ENCODE results near the gene GSG1L.
A peak's percentile ranks its signal among the peaks of the same experiment; 100 is the strongest.

The GSG1L gene

GRCh38 chr16:27811881-27812280 lies 251.6 kb downstream of the GSG1L start:
- no peak for DNase-seq

DNA sequence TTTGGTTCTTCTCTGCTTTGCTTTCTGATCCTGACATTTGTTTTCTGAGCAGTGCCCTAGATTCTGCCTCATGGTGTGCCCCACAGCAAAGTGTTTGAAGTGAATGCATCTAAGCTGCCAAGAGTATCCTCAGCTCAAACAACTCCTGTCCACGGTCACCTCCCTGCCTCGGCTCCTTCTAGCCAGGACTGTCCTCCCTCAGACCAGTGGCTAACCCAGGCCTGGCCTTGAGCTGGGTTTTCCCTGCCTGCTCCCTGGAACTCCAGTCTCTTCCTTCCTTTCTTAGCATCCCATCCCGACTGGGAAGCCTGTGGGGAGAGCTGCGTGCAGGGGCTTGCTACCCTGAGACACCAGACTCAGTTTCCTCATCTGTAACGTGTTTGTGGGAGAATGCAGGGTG lies 256.5 kb downstream of the GSG1L start:
- DNase-seq, result no peak

DNA sequence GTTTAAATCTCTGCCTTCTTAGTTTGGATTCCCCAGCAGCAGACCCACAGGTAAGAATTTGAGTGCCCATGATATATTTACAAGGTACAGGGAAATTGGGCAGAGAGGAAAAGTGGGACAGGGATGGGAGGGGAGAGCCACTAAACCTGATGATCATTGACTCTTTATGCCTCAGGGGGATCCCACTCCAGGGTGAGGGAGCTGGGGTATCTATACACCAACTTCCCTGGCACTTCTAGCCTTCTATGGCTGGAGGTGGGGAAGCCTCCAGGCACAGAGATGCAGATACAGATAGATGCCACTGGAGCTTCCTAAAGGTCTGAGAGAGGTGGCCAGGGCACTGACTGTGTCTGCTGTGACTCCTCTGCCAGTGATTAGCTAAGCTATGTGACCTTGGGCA lies 257.1 kb downstream of the GSG1L start:
- DNase-seq, result no peak

DNA sequence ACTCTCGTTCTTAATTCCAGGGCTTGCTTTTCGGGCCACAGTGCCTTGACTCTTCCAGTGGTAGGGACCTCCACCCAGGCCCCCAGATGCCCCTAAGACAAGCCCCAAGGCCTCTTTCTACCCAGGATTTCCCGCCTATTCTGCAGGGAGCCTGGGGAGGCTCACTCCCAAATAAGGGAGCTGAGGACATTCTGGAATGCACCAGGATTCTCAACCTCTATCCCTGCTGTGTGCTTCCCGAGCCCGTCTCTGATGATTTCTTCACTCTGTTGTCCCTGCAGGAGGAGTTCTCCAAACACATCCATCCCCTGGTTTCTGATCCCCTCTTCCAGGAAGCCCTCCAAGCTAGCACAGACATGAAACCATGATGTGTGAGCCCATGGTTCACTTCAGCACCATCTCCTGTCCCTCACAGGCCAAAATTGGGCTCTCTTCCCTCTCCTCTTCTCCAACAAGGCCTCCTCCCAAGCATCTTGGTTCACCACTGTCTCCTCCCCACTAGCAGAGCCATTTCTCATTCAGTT lies 257.6 kb downstream of the GSG1L start:
- no peak for DNase-seq

- DNase-seq, result no peak
Observed at GRCh38 chr16:27803775-27804549, 259.6 kb downstream of the GSG1L start.

GRCh38 chr16:27802664-27803439 lies 260.7 kb downstream of the GSG1L start:
- DNase-seq, result no peak

DNA sequence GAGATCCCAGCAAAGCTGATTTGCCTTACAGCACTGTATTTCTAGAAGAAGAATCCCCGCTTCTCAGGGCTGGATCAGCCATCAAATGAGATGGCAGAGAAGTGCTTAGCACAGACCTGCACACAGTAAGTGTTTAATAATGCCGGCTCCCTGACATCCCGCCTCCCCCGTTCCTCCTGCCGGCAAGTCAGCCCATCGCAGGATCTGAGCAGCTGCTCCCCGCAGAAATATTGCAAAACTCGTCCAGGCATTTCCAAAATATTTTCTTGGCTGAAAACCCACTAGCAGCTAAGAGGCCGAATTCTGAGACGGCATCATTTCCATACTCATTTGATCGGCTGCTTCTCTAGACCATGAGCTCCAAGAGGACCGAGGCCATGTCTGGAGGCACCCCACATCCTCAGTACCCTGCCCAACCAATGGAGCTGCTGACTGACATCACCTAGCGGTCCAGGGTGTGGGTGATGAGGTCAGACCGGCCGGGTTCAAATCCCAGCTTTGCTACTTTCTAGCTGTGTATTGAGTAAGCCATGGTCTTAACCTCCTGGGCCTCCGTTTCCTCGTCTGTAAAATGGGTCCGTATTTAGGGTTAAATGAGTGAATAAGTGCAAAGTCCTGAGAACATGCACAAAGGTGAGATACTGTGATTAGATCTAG lies 262.1 kb downstream of the GSG1L start:
- no peak for DNase-seq

DNA sequence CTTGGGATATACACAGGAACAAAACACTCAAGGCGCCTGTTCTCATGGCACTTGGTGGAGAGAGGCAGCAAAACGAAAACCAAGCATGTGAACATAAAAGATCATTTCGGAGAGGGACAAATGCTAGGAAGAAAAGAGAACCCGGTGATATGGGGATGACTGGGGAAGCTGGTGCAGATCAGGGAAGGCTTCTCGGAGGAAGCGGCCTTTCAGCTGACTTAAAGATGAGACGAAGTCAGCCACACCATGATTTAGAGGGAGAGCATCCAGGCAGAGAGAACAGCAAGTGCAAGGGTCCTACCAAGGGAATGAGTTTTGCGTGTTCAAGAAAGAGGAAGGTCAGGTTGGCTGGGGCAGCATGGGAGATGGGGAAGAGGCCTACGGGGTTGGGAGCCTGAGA lies 262.7 kb downstream of the GSG1L start:
- no peak for DNase-seq

GRCh38 chr16:27799896-27800295 lies 263.6 kb downstream of the GSG1L start:
- DNase-seq, result peak in 1 of 14 donors; percentile 49

GRCh38 chr16:27798241-27798640 lies 265.3 kb downstream of the GSG1L start:
- DNase-seq, result peak in 7 of 14 donors; percentile 15 to 49 (median 27)

DNA sequence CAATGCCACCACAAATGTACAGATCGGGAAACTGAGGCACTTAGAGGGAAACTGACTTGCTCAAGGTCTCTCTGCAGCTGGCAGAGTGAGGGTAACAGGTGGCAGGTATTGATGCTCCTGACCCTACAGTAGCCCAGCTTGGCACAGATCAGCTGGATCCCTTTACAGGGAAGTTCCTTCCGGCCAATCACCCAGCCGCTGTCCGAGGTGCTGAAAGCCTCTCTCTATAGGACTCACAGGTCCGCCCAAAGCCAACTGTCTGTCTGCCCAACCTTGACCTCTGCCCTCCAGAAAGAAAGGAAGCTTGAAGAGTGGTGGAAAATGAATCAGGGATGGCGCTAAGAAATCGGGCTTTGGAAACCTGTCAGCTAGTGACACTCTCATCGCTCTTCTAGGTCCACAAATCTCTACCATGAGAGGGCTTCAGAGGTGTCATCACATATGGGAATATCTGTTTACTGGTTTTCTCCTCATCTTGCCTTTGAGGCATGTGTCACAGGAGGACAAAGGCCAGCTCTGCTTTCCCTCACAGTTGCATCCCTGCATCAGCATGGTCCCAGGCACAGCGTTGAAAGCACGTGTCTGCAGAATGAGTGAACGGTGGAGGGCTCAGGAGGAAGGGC lies 267.4 kb downstream of the GSG1L start:
- DNase-seq, result no peak

DNA sequence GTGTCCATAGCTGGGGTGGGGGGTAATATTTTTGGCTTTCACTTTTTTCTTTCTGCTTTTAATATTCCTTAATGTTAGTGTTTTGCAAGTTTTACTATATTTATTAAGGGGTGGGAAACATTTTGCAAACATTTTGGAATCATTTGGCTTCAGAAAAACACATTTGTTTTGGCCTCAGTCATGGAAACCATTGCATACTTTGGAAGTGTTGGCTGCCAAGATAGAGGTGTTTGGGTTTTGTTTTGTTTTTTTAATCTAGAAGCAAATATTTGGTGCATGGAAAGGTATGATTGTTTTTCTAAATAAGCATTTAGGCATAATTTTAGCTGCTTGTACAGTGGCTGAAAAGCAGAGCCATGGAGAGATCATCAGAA lies 270.3 kb downstream of the GSG1L start:
- DNase-seq, result no peak

DNA sequence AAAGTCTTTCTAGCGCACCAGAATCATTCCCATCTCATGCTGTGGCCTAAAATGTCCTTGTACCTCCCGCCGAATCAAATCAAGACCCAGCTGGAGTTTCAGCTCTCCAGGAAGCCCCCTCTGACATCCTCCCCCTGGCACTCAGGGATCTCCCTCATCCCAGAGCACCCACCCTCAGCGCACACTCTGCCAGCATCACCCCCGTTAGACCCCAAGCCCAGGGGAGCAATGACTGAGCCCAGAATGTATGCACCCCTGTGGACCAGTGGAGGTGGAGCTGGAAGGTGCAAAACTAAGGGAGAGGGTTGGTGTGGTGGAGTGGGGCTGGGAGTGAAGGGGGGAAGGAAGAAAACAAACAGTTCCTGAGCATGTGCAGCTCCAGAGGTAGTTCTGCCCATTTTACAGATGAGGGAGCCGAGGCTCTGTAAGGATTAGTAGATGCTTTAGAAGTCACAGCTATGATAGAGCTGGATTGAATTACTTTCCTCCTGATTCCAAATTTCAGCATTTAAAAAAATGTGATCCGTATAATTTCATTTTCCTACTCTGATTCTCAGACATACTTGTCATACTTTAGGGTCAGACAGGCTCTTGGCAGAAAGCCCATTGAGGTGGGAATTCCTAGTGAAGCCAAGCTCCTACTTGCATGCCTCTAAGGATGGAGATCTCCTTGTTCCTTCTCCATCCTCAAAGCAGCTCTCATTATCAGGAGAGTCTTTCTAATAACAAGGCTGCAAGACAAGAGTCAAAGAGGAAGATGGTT lies 270.8 kb downstream of the GSG1L start:
- DNase-seq, result no peak

GRCh38 chr16:27791404-27791719 lies 272.2 kb downstream of the GSG1L start:
- DNase-seq, result no peak

GRCh38 chr16:27790546-27791403 lies 272.7 kb downstream of the GSG1L start:
- DNase-seq, result no peak

DNA sequence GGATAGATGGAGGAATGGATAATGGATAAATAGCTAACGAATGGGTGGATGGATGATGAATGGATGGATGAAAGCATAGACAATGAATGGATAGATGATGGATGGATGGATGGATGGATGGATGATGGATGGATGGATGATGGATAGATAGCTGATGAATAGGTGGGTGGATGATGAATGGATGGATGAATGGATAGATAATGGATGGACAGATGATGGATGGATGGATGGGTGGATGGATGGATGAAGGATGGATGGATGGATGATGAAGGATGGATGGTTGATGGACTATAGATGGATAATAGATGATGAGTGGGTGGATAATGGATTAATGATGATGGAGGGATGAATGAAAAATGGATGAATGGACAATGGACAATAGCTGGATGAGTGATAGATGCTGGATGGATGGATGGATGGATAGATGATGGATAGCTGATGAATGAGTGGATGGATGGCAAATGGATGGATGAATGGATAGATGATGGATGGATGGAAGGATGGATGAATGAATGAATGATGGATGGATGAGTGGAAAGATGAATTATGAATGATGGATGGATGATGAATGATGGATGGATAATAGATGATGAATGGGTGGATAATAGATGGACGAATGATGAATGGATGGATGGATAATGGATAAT lies 273.8 kb downstream of the GSG1L start:
- no peak for DNase-seq

DNA sequence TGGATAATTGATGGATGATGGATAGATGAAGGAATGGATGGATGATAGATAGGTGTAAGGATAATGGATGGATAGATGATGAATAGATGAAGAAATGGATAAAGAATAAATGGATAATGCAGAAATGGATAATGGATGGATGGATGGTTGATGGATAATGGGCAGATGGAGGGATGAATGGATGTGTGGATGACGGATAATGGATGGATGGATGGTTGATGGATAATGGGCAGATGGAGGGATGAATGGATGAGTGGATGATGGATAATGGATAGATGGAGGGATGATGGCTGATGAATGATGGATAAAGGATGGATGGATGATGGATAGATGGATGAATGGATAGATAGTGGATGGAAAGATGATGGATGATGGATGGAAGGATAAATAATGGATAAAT lies 274.4 kb downstream of the GSG1L start:
- no peak for DNase-seq

DNA sequence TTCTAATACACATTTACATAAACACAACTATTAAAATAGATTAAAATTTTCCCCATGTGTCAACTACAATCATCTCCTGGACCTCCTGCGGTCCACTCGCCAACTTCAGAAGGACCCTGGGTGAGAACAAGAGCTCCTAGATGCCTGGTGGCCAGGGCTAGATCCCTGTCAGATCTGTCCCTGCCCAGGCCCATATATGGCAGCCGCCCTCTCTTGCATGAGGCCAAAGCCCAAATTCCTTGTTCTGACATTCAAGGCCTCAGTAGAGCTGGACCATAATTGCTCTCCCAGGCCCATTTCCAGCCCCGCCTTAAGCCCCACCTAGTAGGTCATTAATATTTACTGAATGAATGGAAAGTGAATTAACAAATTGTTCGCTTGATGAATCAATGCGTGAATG lies 275.8 kb downstream of the GSG1L start:
- no peak for DNase-seq

DNA sequence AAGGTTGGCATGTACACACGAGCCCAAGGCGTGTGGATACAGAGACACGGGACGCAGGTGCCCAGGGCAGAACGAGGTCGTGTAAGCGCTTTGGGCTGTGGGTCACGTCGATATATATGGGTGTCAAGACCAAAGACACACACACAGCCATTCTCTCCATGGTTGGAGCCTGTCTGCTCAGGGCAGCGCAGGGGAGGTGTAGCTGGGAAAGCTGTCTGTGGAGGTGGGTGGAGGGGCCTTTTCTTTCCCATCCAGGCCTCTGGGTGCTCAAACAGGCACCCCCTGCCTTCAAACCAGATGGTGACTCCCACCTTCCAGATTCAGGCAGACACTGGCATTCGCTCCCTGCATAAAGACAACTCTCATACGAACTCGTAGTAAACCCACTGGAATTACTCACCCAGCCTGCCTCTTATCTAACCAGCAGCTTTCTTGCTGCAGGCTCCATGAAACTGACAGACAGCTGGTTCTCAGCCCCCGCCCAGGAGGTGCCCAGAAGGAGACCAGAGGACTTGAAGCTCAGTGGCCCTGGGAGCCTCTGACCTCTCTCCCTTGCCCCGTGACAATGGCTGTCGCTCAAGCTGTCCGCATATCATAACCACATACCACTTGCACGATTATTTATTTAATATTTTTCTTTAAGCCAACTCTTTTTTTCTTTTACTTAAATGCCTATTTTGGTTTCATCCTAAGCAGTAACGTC lies 276.4 kb downstream of the GSG1L start:
- no peak for DNase-seq

All from C1 segment of cervical spinal cord (tissue), 14 donors.